CD4-positive, alpha-beta T cell treated with Interferon gamma for 1 hour (primary cell): Measurements from ENCODE around the gene RTL1.

Experiments
- DNase-seq: peaks from one replicate; pipeline ENCODE4 v3.0.0-alpha.2; 2020

Gene RTL1

DNA sequence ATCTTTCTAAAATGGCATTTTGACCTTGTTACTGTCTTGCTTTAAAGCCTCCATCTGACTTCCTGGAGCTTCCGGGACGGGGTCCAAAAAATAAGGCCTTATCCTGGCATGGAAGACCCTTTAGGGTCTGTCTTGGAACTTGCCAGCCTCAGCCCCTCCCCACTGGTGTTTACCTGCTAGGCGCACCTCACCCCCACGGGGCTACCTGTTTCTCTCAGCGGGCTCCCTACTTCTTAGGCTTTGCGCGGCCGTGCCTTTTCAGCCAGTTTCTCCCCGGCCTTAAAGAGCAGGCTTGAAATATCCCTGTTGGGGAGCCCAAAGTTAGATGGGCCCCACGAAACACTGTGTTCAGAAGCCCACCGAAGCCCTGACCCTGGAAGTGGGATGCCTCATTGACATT, 5.1 kb downstream of the RTL1 start:
- no peak for DNase-seq

- no peak for DNase-seq
Measured at GRCh38 chr14:100896369-100897060, 7.0 kb downstream of the RTL1 start.

DNA sequence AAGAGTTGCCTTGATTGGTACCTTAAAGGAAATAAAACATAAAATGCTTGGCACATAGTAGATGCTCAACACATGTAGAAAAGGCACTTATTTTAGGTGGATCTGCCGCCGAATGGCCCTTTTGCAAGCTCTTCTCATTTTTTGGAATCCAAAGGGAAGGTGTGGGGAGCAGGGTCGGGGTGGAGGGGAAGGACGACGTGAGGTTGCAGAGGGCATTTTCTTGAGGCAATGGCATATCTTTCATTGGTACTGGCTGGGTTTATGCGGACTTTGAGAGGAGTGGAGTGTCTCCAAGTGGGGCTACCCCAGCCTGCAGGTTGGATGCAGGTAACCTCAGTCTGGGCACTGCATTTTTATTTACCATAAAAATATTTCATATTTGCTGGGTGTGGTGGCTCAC, 8.1 kb downstream of the RTL1 start:
- DNase-seq = no peak

DNA sequence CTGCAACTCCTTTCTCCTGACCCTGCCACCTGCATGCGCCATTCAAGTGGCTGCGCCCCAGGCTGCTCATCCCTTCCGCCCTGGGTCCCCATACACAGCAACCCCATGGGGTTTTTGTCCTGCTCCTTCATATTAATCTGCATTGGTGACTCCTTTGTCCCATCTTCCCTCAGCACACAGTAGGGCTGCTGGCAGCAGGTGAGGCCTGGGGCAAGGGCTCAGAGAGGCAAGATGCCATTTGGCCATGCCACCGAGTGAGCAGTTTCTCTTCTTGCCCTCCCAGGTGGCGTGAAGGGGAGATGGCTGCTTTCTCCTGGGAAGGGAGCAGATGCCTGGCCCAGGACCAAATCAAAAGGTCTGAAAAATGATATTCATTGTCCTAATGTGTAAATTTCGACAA, 9.1 kb downstream of the RTL1 start:
- DNase-seq = no peak

GRCh38 chr14:100893760-100894159, 9.8 kb downstream of the RTL1 start:
- no peak for DNase-seq

DNA sequence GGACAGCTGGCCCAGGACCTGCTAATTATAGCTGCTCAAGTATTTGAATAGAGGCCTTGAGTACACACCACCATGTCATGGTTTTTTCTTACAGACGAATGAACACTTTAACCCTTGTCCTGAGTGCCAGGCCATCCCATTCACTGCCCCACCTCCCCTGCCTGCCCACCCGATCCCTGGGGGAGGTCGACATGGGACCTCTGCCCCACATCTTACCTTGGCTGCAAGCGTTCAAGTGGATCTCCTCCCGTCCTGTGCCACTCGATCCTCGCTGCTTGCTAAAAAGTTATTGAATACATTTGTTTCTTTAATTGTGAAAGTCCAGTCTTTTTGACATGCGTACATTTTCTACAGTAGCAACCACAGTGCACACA, 10.3 kb downstream of the RTL1 start:
- no peak for DNase-seq

GRCh38 chr14:100892496-100893227, 10.9 kb downstream of the RTL1 start:
- no peak for DNase-seq

DNA sequence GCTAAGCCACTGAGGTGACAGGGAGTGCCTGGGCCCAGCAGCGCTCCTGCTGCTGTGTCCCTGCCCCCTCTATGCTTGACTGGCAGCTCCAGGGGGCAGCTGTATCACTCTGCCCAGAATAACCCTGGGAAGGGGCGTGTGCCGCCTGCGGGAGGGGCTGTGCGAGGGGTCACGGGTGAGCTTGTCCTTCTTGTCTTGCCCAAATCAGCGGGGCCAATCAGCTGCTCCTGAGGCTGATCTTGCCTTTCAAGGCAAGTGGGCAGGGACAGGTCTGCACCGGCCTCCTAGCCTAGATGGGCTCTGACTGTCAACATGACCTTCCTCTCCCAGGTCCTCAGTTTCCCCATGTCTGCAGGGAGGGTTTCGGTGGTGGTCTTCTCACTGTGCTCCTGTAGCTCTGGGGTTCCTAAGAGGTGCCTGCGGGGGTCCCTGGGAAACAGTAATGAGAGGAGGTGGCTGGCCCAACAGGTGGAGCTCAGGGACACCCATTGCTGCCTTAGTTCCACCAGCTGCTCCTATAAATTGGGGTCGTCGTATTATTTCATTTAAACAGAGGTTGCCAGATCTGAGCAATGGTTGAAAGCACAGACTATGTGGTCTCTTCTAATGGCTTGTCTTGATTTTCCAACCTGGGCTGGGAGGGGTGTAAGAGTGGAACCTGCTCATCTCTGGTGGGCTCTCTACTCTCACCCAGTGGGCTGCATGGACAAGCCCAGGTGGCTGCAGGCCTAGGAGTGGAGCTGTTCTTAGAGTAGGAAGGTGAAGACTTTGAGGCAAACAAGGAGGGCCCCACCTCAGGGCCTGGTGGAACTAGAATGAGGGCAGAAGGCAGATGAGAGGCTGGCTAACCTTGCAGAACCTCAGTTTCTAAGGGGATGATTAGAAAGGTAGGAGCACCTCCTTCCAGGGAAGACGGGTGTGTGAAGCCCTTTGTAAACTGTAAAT, 11.7 kb downstream of the RTL1 start:
- no peak for DNase-seq

GRCh38 chr14:100891051-100891450, 12.5 kb downstream of the RTL1 start:
- no peak for DNase-seq

DNA sequence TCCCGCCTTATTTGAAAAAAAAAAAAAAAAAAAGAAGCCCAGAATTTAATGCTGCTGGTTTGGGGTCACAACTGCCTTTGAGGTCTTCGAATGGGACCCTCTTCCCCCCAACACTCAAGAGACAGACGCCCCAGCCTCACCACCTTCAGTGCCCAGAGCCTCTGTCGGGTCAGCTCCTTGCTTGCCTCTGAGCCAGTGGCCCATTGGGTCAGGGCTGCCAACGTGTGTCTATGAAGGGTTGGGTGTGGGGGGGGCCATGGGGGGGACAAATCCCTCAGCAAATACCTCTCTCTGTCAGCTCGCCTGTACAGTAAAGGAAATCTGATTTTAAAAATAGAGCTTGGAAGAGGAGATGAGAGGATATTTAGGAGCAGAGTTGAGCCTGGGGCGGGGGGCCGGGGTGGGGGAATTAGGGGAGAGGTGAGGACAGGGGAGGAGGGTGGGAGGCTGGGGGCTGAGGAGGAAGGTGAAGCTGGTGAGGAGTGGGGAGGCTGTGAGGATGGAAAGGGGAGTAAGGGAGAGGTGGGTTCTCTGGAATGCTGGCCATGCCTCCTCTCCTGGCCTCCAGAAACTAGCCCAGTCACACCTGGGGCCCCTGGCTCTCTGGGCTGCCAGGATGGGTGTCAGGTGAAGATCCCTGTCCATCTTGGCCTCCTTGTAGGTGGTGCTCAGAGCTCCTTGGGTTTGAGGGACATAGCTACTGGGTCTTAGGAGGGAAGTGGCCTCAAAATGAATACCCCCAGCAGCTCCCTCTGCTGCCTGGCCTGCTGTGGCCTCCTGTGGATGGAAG, 13.3 kb downstream of the RTL1 start:
- DNase-seq = no peak

GRCh38 chr14:100889641-100890040, 13.9 kb downstream of the RTL1 start:
- DNase-seq = no peak

DNA sequence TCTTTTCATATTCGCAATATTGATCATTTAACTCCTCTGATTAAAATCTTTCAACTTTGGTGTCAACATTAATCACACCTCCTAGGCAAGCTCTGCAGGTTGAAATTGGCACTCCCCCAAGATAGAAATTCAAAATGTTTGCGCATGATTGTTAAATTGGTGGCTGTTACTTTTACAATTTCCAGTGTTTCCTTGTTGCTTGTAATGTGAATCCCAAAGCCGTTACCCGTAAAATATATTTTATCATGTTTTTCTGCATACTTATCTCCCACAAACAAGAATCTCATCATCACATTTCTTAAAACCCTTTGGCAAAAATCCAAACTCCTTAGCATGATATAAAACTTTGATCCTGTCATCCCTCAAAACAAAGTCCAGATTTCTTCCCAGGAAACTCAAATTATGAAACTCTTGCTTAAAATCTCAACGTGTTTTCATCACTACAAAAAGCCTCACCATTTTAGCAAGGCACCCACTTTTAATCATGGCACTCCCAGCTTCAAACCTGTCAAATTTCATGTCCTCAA, 14.7 kb downstream of the RTL1 start:
- DNase-seq = no peak

DNA sequence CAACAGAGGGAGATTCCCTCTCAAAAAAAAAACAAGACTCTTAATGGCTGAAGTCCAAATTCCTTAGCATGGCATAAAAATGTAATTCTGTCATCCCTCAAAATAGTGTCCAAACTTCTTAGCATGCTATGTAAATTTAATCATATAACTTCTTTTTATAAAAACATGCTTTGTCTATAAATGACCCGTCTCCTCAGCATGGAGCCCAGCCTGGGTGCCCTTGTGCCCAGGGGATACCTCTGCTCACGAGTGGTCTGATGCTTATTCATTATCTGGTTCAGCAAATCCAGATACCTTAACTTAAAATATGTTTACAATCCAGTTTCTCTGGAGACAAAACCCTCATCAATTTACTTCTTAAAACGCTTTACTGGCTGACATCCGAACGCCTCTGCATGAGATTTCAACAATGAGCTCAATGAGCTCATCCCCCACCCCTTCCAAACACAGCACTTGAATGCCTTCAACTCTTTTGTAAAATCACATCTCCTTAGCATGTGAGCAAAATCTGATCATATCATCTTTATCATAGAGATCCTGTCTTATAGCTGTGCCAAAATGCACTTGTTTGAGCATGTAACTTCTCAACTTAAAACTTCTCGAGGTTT, 15.7 kb downstream of the RTL1 start:
- DNase-seq = no peak

GRCh38 chr14:100885617-100886016, 17.9 kb downstream of the RTL1 start:
- no peak for DNase-seq

GRCh38 chr14:100885196-100885595, 18.3 kb downstream of the RTL1 start:
- DNase-seq = no peak

DNA sequence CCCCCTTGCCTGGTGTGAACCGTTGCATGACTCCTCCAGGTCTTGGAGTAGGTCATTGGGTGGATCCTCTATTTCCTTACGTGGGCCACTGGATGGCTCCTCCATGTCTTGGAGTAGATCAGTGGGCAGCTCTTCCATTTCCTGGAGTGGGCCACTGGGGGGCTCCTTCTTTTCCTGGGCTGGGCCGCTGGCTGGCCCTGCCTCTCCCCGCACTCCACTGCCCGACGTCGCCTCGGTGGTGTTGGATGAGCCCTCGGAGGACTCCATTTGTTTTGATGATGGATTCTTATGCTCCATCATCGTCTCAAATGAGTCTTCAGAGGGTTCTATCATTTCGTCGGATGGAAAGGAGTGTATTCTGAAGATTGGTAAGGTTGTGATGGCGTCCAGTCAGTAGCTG, 19.1 kb downstream of the RTL1 start:
- no peak for DNase-seq

DNA sequence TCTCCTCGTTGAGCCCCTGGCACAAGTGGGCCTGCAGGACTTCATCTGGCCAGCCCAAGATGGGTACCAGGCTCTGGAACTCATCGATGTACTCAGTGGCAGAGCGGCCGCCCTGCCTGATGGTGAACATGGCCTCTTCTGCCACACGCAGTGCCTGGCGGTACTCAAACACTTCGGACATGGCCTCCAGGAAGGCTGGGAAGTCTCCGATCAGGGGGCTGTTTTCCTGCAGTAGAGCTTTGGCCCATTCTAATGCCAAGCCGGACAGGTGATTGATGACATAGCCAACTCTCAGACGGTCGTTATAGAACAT, 19.8 kb downstream of the RTL1 start:
- DNase-seq = no peak

DNA sequence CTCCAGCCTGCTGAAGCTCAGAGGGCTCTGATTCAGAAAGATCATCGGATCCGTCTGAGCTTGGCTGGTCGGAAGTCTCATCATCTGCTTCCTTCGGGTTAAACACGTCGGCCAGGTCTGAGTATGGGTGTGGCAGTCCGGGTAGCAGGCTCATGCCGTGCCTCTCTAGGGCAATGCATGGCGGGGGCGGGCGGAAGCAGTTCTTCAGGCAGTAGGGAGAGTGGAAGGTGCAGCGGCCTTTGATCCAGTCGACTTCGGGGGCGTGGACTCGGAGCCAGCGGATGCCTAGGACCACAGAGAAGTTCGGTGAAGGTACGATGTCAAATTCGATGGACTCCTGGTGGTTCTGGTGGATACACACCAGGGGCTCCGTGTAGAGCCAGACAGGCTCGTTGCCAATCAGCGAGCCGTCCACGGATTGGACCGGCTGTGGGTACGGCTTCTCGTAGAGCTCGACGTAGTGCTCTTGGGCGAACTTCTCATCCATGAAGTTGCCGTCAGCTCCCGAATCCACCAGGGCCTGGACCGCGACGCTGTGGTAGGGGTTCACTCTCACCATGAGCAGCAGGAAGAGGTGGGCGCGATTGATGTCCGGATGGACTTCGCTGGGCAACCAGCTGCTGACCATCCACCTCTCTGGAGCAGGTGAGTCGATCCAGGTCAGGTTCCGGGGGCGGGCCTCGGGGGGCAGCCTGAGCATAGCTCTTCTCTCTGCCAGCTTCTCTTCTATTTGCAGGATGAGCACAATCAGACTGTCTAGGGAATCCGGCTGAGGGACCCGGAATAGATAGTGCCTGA, 20.3 kb downstream of the RTL1 start:
- no peak for DNase-seq

DNA sequence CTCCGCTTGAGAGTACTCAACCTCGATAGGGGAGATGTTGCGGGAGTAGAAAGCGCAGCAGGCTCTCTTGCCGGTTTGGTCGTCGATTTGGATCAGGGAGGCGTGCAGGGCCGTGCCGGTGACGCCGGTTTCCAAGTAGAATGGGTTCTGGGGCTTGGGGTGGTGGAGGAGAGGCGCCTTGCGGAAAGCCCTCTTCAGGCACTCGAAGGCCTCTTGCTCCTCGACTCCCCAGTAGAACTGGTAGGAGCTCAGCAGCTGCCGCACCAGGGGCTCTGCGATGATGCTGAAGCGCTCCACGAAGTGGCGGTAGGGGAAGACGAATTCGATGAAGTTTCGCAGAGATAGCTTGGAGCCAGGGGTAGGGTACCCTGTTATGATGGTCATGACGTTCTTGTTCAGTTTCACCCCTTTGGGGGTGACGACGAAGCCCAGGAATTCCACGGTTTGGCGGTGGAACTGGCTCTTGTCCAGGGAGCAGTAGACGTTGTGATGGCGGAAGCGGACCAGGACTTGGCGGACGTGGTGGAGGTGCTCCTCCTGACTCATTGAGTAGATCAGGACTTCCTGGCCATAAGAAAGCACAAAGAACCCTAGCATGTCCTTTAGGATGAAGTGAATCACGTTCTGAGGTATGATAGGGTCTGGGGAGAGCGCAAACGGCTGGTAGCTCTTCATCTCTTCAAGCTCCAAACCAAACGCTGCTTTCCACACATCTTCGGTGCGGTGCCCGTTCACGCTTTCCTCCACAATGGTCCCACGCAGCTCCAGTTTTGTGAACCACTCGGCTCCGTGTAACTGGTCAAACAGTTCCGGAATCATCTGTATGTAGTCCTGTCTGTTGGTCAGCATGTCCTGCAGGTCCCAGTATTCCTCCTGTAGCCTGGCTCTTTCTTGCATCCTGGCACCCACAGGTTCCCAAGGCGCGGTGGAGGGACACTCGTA, 21.2 kb downstream of the RTL1 start:
- no peak for DNase-seq
